Smooth muscle cell of the pulmonary artery (primary cell): ENCODE data around the gene ROCK2. TPM values are rescaled to one million over a fixed set of nuclear protein-coding genes. Genes with fewer than 3 reads are reported as not detected.

Experiments
- total RNA-seq: library from RNA; depleted of rRNA; stranded (reverse); fragments of >200 nt; gene quantifications from 2 replicates; pipeline ENCODE4 v1.2.3, GENCODE V29; 2014

The ROCK2 gene
- total RNA-seq, result 31.4 and 47.0 TPM in 2 replicates

GRCh38 chr2:11344342-11344955, at the start of gene ROCK2:
Gene ROCK2 (minus strand): TSS chr2:11344636. CDS start chr2:11344136, 500 bp downstream.

GRCh38 chr2:11155381-11156035, 188.9 kb downstream of the ROCK2 start, which contains the start of gene SLC66A3:
Gene SLC66A3 (plus strand): TSS chr2:11155467. CDS start chr2:11155547, 80 bp downstream.

Other genes with a start within 250 kb of the ROCK2 start
- 29.8 and 41.3 TPM in 2 replicates for gene SLC66A3, start 189.2 kb downstream of the ROCK2 start, total RNA-seq
- gene E2F6, start 121.5 kb upstream of the ROCK2 start, total RNA-seq, result 8.5 and 10.1 TPM in 2 replicates
- 0.17 and 0.52 TPM in 2 replicates for gene GREB1, start 189.4 kb upstream of the ROCK2 start, total RNA-seq